Measurements from ENCODE around the gene TIMP2. TPM values are rescaled to one million over a fixed set of nuclear protein-coding genes. Genes with fewer than 3 reads are reported as not detected.
"Not testable (repeated sequence)": the region's sequence is repeated elsewhere in the genome, so short reads cannot be mapped to it uniquely, and the experiment has no call there.

TIMP2 gene
- total RNA-seq, 1 experiment from 2014 or later: 73.3 TPM

GRCh38 chr17:78908426-78908825 lies 16.8 kb downstream of the TIMP2 start:
- no peak for DNase-seq (ENCODE audit: low spot score)

GRCh38 chr17:78905541-78905940 lies 19.6 kb downstream of the TIMP2 start:
- no peak for DNase-seq (ENCODE audit: low spot score)

DNA sequence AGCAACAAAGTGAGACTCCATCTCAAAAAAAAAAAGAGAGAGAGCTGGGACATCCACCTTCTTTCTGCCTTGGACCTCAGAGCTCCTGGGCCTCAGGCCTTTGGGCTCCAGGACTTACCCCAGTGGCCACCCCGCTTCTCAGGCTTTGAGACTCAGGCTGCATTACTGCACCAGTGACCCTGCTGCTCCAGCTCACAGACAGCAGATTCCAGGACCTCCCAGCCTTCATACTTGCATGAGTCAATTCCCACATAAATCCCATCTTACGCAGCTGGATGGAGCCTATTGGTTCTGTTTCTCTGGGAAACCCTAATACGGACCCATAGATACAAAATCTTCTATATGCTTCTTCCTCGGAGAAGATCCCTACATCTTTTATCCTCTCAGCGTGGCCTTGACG lies 20.1 kb downstream of the TIMP2 start:
- no peak for DNase-seq (ENCODE audit: low spot score)

- no peak for DNase-seq (ENCODE audit: low spot score)
Measured at GRCh38 chr17:78904371-78904770, 20.8 kb downstream of the TIMP2 start.

DNA sequence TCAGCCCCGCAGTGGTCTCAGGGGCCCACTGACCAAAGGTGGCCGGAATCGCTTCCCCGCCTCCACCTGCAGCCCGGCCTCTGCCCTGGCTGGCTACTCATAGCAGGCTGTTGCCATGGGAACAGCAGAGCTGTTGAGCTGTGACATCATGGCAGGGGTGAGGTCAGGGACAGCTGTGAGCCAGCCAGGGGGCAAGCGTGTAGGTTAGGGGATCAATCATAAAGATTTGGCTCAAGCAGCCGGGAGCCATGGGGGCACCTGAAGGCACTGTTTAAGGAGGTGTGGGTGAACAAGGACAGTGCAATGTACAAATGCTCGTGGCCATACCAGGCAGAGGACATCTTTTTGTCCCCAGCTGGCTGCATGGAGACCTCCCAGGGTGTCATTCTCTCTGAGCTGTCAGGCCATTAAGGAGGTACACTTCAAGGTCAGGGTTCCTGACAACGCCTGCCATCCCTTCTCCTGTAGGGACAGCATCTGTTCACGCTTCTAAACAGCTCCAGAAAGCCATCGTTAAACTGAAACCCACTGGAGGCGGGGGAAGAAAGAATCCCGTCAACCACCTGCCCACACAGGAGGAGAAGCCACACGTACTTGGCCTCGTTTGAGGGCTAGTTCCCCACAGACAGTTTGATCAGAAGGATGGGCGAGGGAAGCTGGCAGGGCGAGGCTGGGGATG lies 21.9 kb downstream of the TIMP2 start, which contains the start of gene CEP295NL:
Gene CEP295NL, minus strand, starts transcription at position 101 of the 679 bp plus-strand sequence. CDS start 1,373 bp downstream, outside the sequence.
- no peak for DNase-seq (ENCODE audit: low spot score)

DNA sequence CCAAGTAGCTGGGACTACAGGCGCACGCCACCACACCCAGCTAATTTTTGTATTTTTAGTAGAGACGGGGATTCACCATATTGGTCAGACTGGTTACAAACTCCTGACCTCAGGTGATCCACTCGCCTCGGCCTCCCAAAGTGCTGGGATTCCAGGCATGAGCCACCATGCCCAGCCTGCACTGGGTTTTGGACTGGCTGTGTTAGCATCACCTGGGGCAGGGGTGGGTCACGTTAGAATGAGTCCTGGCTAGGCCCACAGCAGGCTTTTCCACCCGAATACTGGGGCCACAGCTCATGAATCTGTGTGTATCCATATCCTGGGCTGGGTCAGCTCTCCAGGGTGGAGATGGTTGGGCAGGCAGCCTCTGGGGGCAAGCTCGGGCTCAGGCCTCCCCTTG lies 23.0 kb downstream of the TIMP2 start:
- DNase-seq (ENCODE audit: low spot score): not testable (repeated sequence)

DNA sequence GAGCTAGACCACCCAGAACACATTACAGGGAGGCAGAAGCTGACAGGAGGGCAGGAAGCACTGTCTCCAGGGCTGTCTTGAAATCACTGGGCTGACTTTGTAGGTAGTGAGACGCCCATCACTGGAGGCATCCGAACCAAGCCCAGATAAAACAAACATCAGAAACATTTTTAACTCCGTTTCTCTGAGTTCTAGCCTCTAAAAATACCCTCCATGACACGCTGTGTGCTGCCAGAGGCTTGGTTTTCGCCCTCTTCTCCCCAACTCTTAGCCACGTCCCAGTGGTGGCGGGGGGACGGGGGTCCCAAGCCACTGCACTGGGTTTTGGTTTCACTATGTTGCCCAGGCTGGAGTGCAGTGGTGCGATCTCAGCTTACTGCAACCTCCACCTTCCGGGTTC lies 23.4 kb downstream of the TIMP2 start:
- no peak for DNase-seq (ENCODE audit: low spot score)

DNA sequence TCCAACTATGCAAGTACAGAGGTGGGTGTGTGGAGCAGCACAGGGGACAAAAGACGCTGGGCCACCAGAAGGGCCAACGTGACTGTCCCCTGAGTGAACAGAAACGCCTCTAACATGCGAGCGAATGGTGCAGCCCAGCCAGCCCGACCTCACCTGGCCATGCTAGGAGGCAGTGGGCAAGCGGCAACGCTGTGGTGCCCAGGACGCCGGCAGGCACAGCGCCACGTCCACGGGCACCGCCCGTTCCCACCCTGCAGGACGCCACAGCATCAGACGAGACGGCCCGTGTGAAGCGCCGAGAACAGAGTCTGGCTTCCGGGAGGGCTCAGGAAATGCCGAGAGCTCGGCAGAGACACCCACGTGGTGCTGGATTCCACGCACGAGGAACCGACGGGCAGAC lies 24.4 kb downstream of the TIMP2 start:
- no peak for DNase-seq (ENCODE audit: low spot score)

GRCh38 chr17:78899361-78900260 lies 25.6 kb downstream of the TIMP2 start:
- DNase-seq (ENCODE audit: low spot score): no peak

DNA sequence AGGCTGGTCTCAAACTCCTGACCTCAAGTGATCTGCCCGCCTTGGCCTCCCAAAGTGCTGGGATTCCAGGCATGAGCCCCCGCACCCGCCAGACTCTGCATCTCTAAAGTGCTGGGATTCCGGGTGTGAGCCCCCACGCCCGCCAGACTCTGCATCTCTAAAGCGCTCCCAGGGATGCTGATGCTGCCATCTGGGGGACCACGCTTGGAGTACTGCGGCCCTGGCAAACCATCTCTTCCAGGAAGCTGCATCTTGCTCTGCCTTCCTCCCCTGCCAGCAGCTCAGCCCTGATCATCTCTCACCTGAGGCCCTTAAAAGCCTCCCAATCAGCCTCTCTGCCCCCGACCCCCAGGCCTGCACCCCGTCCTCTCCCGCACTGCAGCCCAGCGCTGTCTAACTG lies 26.2 kb downstream of the TIMP2 start:
- no peak for DNase-seq (ENCODE audit: low spot score)

GRCh38 chr17:78898075-78898836 lies 26.9 kb downstream of the TIMP2 start:
- no peak for DNase-seq (ENCODE audit: low spot score)

GRCh38 chr17:78897664-78898047 lies 27.5 kb downstream of the TIMP2 start:
- DNase-seq (ENCODE audit: low spot score): no peak

DNA sequence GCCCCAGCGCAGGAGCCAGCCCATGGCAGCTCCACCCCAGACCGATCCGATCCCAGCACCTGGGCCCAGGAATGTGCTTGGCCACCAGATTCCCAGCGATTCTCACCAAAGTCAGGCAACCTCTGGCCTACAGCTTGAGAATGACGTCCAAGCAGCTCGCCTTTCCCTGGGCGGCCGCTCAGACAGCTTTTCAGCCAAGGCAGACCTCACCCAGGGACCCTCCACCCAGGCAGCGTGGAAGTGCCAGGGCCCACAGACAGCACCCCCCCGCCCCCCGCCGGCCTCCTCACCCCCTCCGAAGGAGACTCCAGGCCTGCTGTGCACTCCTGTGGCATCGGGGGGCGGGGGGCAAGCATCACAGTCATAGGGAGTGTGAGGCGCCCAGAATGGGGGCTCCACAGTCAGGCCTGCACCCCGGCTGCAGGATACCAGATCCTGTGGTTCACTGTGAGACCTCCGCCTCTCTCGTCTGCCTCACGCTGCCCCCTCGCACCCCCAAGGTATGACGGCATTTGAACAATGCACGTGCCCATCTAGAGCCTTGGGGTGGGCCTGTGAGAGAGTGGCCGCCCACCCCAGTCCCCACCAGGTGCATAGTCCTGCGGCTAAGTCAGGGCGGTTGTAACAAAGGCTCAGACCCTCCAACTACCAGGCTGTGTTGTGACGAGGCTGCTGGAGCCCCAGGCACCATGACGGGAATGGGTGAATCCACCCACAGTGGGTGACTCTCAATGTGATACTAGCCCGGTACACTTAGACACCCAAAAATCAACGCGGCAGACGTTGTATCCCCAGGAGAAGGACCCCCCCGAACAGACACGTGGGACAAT lies 28.1 kb downstream of the TIMP2 start:
- no peak for DNase-seq (ENCODE audit: low spot score)

- no peak for DNase-seq (ENCODE audit: low spot score)
Measured at GRCh38 chr17:78896091-78896833, 28.9 kb downstream of the TIMP2 start.

- no peak for DNase-seq (ENCODE audit: low spot score)
Measured at GRCh38 chr17:78895322-78895721, 29.9 kb downstream of the TIMP2 start.

GRCh38 chr17:78893684-78894083 lies 31.5 kb downstream of the TIMP2 start:
- no peak for DNase-seq (ENCODE audit: low spot score)

DNA sequence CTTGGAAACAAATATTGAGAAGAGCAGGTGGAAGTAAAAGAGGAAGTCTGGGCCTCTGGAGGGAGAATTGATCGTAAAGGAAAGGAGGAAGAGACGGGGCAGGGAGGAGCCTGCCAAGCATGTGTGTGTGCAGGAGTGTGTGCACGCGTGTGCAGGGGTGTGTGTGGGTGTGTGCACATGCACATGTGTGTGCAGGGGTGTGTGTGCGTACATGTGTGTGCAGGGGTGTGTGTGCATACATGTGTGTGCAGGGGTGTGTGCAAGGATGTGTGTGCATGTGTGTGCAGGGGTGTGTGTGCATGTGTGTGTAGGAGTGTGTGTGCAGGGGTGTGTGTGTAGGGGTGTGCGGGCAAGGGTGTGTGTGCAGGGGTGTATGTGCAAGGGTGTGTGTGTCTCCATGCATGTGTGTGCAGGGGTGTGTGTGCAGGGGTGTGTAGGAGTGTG lies 32.2 kb downstream of the TIMP2 start:
- no peak for DNase-seq (ENCODE audit: low spot score)

DNA sequence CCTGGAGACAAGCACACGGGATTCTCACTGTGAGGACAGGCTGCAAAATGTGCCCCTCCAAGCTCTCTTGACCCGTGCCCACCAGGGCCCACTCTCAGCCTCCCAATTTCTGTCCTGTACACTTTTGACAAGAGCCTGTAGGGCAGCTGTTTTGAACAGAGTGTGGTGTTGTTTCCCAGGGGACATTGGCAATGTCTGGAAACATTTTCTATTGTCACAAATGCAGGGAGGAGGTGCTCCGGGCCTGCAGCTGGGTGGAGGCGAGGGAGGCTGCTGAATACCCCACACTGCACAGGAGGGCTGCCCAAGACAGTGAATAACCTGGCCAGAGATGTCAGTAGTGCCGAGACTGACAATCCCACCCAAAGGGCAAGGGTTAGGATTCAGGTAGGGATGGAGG lies 32.7 kb downstream of the TIMP2 start:
- DNase-seq (ENCODE audit: low spot score): no peak

- DNase-seq (ENCODE audit: low spot score): no peak
Measured at GRCh38 chr17:78892062-78892456, 33.1 kb downstream of the TIMP2 start.

DNA sequence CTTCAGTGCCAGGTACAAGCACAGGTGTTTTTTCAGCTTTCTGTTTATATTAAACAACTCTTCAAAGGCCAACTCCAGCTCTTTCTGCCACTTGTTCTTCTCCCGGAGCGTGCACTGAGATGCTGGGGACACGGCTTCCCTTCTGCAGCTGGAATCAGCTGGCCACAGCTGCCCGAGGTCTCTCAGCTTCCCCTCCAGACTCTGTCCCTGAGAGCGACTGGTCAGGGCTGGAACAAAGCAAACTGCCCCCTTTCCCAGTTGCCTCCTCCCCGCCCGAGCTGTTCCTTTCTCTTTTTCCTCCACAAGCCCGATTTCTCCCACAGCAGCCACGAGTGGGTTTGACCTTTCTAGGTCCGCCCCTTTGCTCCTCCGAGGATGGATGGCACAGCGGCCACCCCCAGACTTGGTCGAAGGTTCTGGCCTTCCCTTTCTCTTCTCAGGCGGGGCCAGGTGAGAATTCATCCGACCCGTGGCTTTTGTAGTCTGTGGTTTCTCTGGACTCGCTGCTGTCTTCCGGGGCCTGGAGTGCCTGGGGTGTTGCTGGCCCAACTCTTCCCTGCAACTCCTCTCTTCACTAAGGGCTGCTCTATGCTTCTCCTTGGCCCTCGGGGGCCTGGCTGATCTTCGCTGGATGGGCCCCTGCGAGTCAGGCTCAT lies 33.7 kb downstream of the TIMP2 start:
- DNase-seq (ENCODE audit: low spot score): no peak
